Peyer's patch (tissue), 4 donors: Measurements from ENCODE around the gene KCNA2.

Experiments used
- CTCF ChIP-seq, 6 experiments: fragments of 450-650 bp in 4 of 6; fragments of 200-600 bp in 2 of 6; sonication (generic) in 1 of 6; IDR thresholded peaks; one replicate each; pipeline ENCODE4 v1.5.1; 2017 to 2019; ENCODE audit warnings: antibody characterized with exemption in 6 of 6, mild to moderate bottlenecking in 3 of 6, moderate library complexity in 1 of 6
- POLR2A ChIP-seq, 2 donors: fragments of 450-650 bp; IDR thresholded peaks; one replicate each; pipeline ENCODE4 v1.5.1; 2017; ENCODE audit warnings: antibody characterized with exemption in 2 of 2, mild to moderate bottlenecking in 2 of 2, moderate library complexity in 2 of 2

- TF ChIP-seq CTCF (IDR thresholded peaks at IDR 0.05): no peak
- TF ChIP-seq POLR2A (IDR thresholded peaks at IDR 0.05): no peak
Observed at GRCh38 chr1:110584045-110584444, 22.1 kb downstream of the KCNA2 start.
